HepG2 (cell line): ENCODE results near the gene CEP250. TPM values are rescaled to one million over a fixed set of nuclear protein-coding genes. Genes with fewer than 3 reads are reported as not detected.

Experiments used
- CREM ChIP-seq, 2 experiments: sonication (generic) in 1 of 2; formaldehyde crosslinking in 1 of 2; IDR thresholded peaks; 2 replicates each; pipeline versions ENCODE4 v1.4.0 to v1.6.1; 2016 to 2020; ENCODE audit warnings: antibody characterized with exemption in 1 of 2, mild to moderate bottlenecking in 1 of 2, missing genetic modification reagents in 1 of 2
- DNMT1 ChIP-seq: sonication (generic); formaldehyde crosslinking; IDR thresholded peaks from 2 replicates; pipeline ENCODE4 v1.5.1; 2020; ENCODE audit warnings: mild to moderate bottlenecking, missing genetic modification reagents
- FOXA3 ChIP-seq: IDR thresholded peaks from 2 replicates; pipeline ENCODE4 v1.6.1; 2016; ENCODE audit warnings: missing genetic modification reagents, missing compliant biosample characterization
- FOXC1 ChIP-seq: sonication (generic); formaldehyde crosslinking; IDR thresholded peaks from 2 replicates; pipeline ENCODE4 v1.8.0; 2022; ENCODE audit warnings: mild to moderate bottlenecking, missing genetic modification reagents, borderline replicate concordance
- FOXM1 ChIP-seq: sonication (generic); formaldehyde crosslinking; IDR thresholded peaks from 2 replicates; pipeline ENCODE4 v1.5.0; 2020; ENCODE audit warnings: missing genetic modification reagents
- GATAD1 ChIP-seq: IDR thresholded peaks from 2 replicates; pipeline ENCODE4 v1.6.1; 2016; ENCODE audit warnings: missing genetic modification reagents, missing compliant biosample characterization
- NBN ChIP-seq: fragments of 450-650 bp; conservative IDR thresholded peaks from 2 replicates; pipeline ENCODE4 v1.6.1; 2017
- NFE2 ChIP-seq: sonication (generic); formaldehyde crosslinking; IDR thresholded peaks from 2 replicates; pipeline ENCODE4 v1.4.0; 2020; ENCODE audit warnings: missing genetic modification reagents
- NFE2L2 ChIP-seq: fragments of 150-350 bp; IDR thresholded peaks from 2 replicates; pipeline ENCODE4 v1.6.1; 2014; ENCODE audit warnings: low read length
- STAG1 ChIP-seq: sonication (generic); formaldehyde crosslinking; IDR thresholded peaks from 2 replicates; pipeline ENCODE4 v1.4.0; 2020; ENCODE audit warnings: missing genetic modification reagents
- TOE1 ChIP-seq: sonication (generic); formaldehyde crosslinking; IDR thresholded peaks from 2 replicates; pipeline ENCODE4 v1.4.0; 2020; ENCODE audit warnings: mild to moderate bottlenecking, missing genetic modification reagents
- TRAFD1 ChIP-seq: sonication (generic); formaldehyde crosslinking; IDR thresholded peaks from 2 replicates; pipeline ENCODE4 v1.5.1; 2020; ENCODE audit warnings: missing genetic modification reagents, mild to moderate bottlenecking, borderline replicate concordance
- ZBTB8A ChIP-seq: sonication (generic); formaldehyde crosslinking; IDR thresholded peaks from 2 replicates; pipeline ENCODE4 v1.4.0; 2020; ENCODE audit warnings: mild to moderate bottlenecking, low read depth, missing genetic modification reagents, borderline replicate concordance
- ZMYM2 ChIP-seq: sonication (generic); formaldehyde crosslinking; IDR thresholded peaks from 2 replicates; pipeline ENCODE4 v1.8.0; 2022; ENCODE audit warnings: mild to moderate bottlenecking, missing genetic modification reagents
- ZNF558 ChIP-seq: sonication (generic); formaldehyde crosslinking; IDR thresholded peaks from 2 replicates; pipeline ENCODE4 v1.9.0; 2022; ENCODE audit warnings: mild to moderate bottlenecking, missing genetic modification reagents, borderline replicate concordance
- ZNF768 ChIP-seq: sonication (generic); formaldehyde crosslinking; IDR thresholded peaks from 2 replicates; pipeline ENCODE4 v1.4.0; 2020; ENCODE audit warnings: missing genetic modification reagents
- polyA plus RNA-seq, 8 experiments: library from polyadenylated mRNA; depleted of rRNA in 3 of 8; stranded (reverse) in 7 of 8; unstranded in 1 of 8; fragments of >200 nt; fragmentation: Illumina TruSeq in 4 of 8; extraction: Trizol in 4 of 8; gene quantifications; 2 replicates each; pipeline versions ENCODE4 v1.2.1 to v1.2.3, GENCODE V29; 2011 to 2016; ENCODE audit warnings: low read depth in 4 of 8, missing spikeins in 1 of 8, mixed read lengths in 1 of 8; ENCODE audit not compliant: insufficient read depth in 1 of 8
- total RNA-seq, 5 experiments: library from RNA; depleted of rRNA; stranded (reverse); fragments of >200 nt; fragmentation: Illumina TruSeq; extraction: Trizol; gene quantifications; 2 replicates each; pipeline ENCODE4 v1.2.3, GENCODE V29; 2016; ENCODE audit warnings: low read depth in 1 of 5
- TF ChIP-seq, protein P1 (sequence below): sonication (generic); formaldehyde crosslinking; IDR thresholded peaks from 2 replicates; pipeline ENCODE4 v1.5.1; 2020; ENCODE audit warnings: mild to moderate bottlenecking, missing genetic modification reagents, borderline replicate concordance
- TF ChIP-seq, protein P2 (sequence below): sonication (generic); formaldehyde crosslinking; IDR thresholded peaks from 2 replicates; pipeline ENCODE4 v1.4.0; 2020; ENCODE audit warnings: missing genetic modification reagents

CEP250 gene
- total and polyA plus RNA-seq, 2 of the 13 experiments (the other 11 are each of a cell fraction or from before 2014, with no cell fraction given) = 28.8 to 55.3 TPM

DNA sequence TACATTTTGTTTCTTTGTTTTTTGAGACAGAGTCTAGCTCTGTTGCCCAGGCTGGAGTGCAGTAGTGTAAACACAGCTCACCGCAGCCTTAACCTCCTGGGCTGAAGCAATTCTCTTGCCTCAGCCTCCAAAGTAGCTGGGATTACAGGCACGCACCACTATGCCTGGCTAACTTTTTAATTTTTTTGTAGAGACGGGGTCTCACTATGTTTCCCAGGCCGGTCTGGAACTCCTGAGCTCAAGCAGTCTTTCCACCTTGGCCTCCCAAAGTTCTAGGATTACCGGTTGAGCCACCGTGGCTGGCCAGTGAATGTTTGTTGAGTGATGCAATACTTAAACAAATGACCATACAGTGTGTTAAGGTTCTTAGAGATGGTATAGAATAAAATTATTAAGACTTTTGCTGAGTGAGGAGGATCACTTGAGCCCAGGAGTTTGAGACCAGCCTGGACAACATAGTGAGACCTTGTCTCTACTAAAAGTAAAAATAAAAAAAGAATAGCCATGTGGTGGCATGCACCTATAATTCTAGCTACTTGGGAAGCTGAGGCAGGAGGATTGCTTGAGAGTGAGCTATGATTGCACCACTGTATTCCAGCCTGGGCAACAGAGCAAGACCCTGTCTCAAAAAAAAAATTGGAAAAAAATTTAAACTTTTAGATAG is 13.4 kb downstream of the CEP250 start (continued):
- TF ChIP-seq, protein P1, sequence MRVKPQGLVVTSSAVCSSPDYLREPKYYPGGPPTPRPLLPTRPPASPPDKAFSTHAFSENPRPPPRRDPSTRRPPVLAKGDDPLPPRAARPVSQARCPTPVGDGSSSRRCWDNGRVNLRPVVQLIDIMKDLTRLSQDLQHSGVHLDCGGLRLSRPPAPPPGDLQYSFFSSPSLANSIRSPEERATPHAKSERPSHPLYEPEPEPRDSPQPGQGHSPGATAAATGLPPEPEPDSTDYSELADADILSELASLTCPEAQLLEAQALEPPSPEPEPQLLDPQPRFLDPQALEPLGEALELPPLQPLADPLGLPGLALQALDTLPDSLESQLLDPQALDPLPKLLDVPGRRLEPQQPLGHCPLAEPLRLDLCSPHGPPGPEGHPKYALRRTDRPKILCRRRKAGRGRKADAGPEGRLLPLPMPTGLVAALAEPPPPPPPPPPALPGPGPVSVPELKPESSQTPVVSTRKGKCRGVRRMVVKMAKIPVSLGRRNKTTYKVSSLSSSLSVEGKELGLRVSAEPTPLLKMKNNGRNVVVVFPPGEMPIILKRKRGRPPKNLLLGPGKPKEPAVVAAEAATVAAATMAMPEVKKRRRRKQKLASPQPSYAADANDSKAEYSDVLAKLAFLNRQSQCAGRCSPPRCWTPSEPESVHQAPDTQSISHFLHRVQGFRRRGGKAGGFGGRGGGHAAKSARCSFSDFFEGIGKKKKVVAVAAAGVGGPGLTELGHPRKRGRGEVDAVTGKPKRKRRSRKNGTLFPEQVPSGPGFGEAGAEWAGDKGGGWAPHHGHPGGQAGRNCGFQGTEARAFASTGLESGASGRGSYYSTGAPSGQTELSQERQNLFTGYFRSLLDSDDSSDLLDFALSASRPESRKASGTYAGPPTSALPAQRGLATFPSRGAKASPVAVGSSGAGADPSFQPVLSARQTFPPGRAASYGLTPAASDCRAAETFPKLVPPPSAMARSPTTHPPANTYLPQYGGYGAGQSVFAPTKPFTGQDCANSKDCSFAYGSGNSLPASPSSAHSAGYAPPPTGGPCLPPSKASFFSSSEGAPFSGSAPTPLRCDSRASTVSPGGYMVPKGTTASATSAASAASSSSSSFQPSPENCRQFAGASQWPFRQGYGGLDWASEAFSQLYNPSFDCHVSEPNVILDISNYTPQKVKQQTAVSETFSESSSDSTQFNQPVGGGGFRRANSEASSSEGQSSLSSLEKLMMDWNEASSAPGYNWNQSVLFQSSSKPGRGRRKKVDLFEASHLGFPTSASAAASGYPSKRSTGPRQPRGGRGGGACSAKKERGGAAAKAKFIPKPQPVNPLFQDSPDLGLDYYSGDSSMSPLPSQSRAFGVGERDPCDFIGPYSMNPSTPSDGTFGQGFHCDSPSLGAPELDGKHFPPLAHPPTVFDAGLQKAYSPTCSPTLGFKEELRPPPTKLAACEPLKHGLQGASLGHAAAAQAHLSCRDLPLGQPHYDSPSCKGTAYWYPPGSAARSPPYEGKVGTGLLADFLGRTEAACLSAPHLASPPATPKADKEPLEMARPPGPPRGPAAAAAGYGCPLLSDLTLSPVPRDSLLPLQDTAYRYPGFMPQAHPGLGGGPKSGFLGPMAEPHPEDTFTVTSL (CRISPR knock-in tag) = peak; percentile 68; the same call in 1 of the 2 replicates
- no peak for TF ChIP-seq ZBTB8A (CRISPR knock-in tag)
- TF ChIP-seq FOXA3 (CRISPR knock-in tag) = peak; percentile 85
- no peak for TF ChIP-seq ZNF558
- no peak for TF ChIP-seq STAG1 (CRISPR knock-in tag)
- no peak for TF ChIP-seq NFE2 (CRISPR knock-in tag)
- TF ChIP-seq FOXM1 = no peak
- TF ChIP-seq NFE2L2 = no peak
- TF ChIP-seq ZMYM2 (CRISPR knock-in tag) = peak; percentile 95
- no peak for TF ChIP-seq FOXC1
- no peak for TF ChIP-seq TRAFD1 (CRISPR knock-in tag)
- TF ChIP-seq NBN = no peak
- peak; percentile 58; the same call in 1 of the 2 replicates for TF ChIP-seq CREM (IDR thresholded peaks at IDR 0.05)
- TF ChIP-seq CREM (CRISPR knock-in tag; IDR thresholded peaks at IDR 0.05) = no peak
- TF ChIP-seq GATAD1 (CRISPR knock-in tag) = peak; percentile 52; the same call in 1 of the 2 replicates
- no peak for TF ChIP-seq TOE1
- TF ChIP-seq DNMT1 (CRISPR knock-in tag) = no peak
- TF ChIP-seq, protein P2, sequence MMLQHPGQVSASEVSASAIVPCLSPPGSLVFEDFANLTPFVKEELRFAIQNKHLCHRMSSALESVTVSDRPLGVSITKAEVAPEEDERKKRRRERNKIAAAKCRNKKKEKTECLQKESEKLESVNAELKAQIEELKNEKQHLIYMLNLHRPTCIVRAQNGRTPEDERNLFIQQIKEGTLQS (CRISPR knock-in tag) = peak; percentile 89
- TF ChIP-seq ZNF768 (CRISPR knock-in tag) = no peak
